GM21717 (cell line): ENCODE results near the gene SC5D.

Experiments
- ATAC-seq: cut with Tn5 transposase; IDR thresholded peaks from one replicate; pipeline ENCODE4 v1.9.1; 2021; ENCODE audit warnings: mild to moderate bottlenecking, moderate library complexity; ENCODE audit not compliant: unreplicated experiment

SC5D gene

GRCh38 chr11:121291896-121292494 is 576 bp upstream of the SC5D start:
- peak; percentile 41 for ATAC-seq

GRCh38 chr11:121293288-121293594 is 670 bp downstream of the SC5D start:
- ATAC-seq, result no peak

GRCh38 chr11:121295246-121296029 is 2.9 kb downstream of the SC5D start:
- no peak for ATAC-seq

- ATAC-seq, result no peak
These were observed 5.3 kb downstream of the SC5D start for GRCh38 chr11:121297872-121298271.

GRCh38 chr11:121298774-121299173 is 6.2 kb downstream of the SC5D start:
- no peak for ATAC-seq

GRCh38 chr11:121299417-121299816 is 6.8 kb downstream of the SC5D start:
- no peak for ATAC-seq

- no peak for ATAC-seq
These were observed 7.9 kb downstream of the SC5D start for GRCh38 chr11:121300313-121300971.

- no peak for ATAC-seq
These were observed 8.6 kb downstream of the SC5D start for GRCh38 chr11:121300972-121301699.

GRCh38 chr11:121304759-121305158 is 12.2 kb downstream of the SC5D start:
- no peak for ATAC-seq

- ATAC-seq, result no peak
These were observed 16.2 kb downstream of the SC5D start for GRCh38 chr11:121308816-121309215.

- ATAC-seq, result peak; percentile 94
These were observed 17.1 kb downstream of the SC5D start for GRCh38 chr11:121309688-121310087.

GRCh38 chr11:121310908-121311307 is 18.3 kb downstream of the SC5D start:
- no peak for ATAC-seq

GRCh38 chr11:121311373-121311772 is 18.8 kb downstream of the SC5D start:
- ATAC-seq, result no peak

GRCh38 chr11:121312483-121312882 is 19.9 kb downstream of the SC5D start:
- no peak for ATAC-seq

GRCh38 chr11:121318848-121319834 is 26.6 kb downstream of the SC5D start:
- ATAC-seq, result peak; percentile 70

- peak; percentile 56 for ATAC-seq
These were observed 29.2 kb downstream of the SC5D start for GRCh38 chr11:121321614-121322243.

- no peak for ATAC-seq
These were observed 30.6 kb downstream of the SC5D start for GRCh38 chr11:121323046-121323607.

- no peak for ATAC-seq
These were observed 33.7 kb downstream of the SC5D start for GRCh38 chr11:121326230-121326629.

GRCh38 chr11:121327553-121327952 is 35.0 kb downstream of the SC5D start:
- ATAC-seq, result no peak
